Measurements from ENCODE around the gene SOX6.

DNA sequence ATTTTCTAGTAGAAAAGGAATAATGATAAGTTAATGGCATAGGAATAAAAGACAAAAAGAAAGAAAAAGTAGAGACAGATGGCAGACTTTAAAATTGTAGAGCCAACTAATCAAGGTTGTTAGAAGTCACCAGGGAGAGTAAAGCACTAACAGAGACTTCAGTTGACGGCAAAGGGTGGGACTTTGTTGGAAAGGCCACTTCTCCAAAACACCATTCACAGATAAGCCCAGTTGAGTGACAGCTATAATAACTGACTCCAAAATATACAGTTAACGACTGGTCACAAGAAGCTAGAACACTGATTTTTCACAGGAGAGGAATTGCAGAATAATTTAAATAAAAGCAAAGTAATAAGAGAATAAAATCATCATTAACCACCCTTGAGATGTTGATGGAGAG is 16.0 kb upstream of the SOX6 start:
- TF ChIP-seq CTCF (IDR thresholded peaks at IDR 0.05), result no peak
- no peak for TF ChIP-seq POLR2A (IDR thresholded peaks at IDR 0.05)
